HEK293 (cell line): ENCODE results near the gene PRDM5.

Experiments
- CTCF ChIA-PET: fragments of 350-600 bp; formaldehyde crosslinking; extraction: SDS; loops from one replicate; lab custom pipeline; 2021; ENCODE audit warnings: antibody characterized with exemption; lab: Yijun Ruan, JAX
- POLR2A ChIA-PET: fragments of 300-600 bp; formaldehyde crosslinking; extraction: SDS; loops from one replicate; lab custom pipeline; 2020; ENCODE audit warnings: antibody characterized with exemption, inconsistent platforms; lab: Yijun Ruan, JAX
- H3K27ac ChIP-seq: fragments of 200-500 bp; sonication (Bioruptor generic); 2 replicates; pipeline ENCODE4 v1.5.1; 2014; ENCODE audit warnings: low read depth, low read length, control low read depth, inconsistent platforms; ENCODE audit errors: extremely low read depth
- H3K36me3 ChIP-seq, 2 experiments: fragments of 200-500 bp in 1 of 2; sonication (Bioruptor generic) in 1 of 2; 1 replicate in 1 of 2; 2 replicates in 1 of 2; pipeline ENCODE4 v1.5.1; 2014 to 2017; ENCODE audit warnings: inconsistent platforms in 2 of 2, low read length in 2 of 2; ENCODE audit not compliant: control insufficient read depth in 2 of 2, insufficient read depth in 1 of 2
- H3K4me1 ChIP-seq: fragments of 200-500 bp; sonication (Bioruptor generic); 2 replicates; pipeline ENCODE4 v1.5.1; 2014; ENCODE audit warnings: mild to moderate bottlenecking, low read length, inconsistent platforms; ENCODE audit not compliant: control insufficient read depth, insufficient read depth
- H3K4me3 ChIP-seq: 2 replicates; pipeline ENCODE4 v1.5.1; 2011; ENCODE audit warnings: low read depth, mild to moderate bottlenecking, control low read depth, low read length, moderate library complexity
- H3K9me3 ChIP-seq: fragments of 200-500 bp; sonication (Bioruptor generic); 2 replicates; pipeline ENCODE4 v1.5.1; 2014; ENCODE audit warnings: low read depth, low read length, inconsistent platforms; ENCODE audit not compliant: control insufficient read depth, insufficient read depth
- BCL11B ChIP-seq: fragments of 450-650 bp; formaldehyde crosslinking; IDR thresholded peaks from 2 replicates; pipeline ENCODE4 v1.5.1; 2016; ENCODE audit warnings: low read depth, missing biosample characterization, missing genetic modification characterization
- ELK4 ChIP-seq: IDR thresholded peaks from 2 replicates; pipeline ENCODE4 v1.6.1; 2011; ENCODE audit warnings: mild to moderate bottlenecking, low read depth, low read length, borderline replicate concordance
- HOXD13 ChIP-seq: sonication (generic); formaldehyde crosslinking; IDR thresholded peaks from 2 replicates; pipeline ENCODE4 v1.8.0; 2022; ENCODE audit warnings: missing genetic modification reagents, borderline replicate concordance
- MZF1 ChIP-seq: fragments of 450-650 bp; formaldehyde crosslinking; IDR thresholded peaks from 2 replicates; pipeline ENCODE4 v1.5.1; 2017; ENCODE audit warnings: missing biosample characterization, missing genetic modification characterization, borderline replicate concordance
- PRDM6 ChIP-seq: fragments of 450-650 bp; formaldehyde crosslinking; IDR thresholded peaks from 2 replicates; pipeline ENCODE4 v1.5.1; 2017; ENCODE audit warnings: missing biosample characterization, missing genetic modification characterization
- TCF7L2 ChIP-seq: IDR thresholded peaks from 2 replicates; pipeline ENCODE4 v1.6.1; 2011; ENCODE audit warnings: low read depth, mild to moderate bottlenecking, inconsistent platforms, low read length, moderate library complexity, borderline replicate concordance
- ZBTB20 ChIP-seq: fragments of 450-650 bp; formaldehyde crosslinking; IDR thresholded peaks from 2 replicates; pipeline ENCODE4 v1.5.1; 2016; ENCODE audit warnings: missing biosample characterization, missing genetic modification characterization
- ZFP69B ChIP-seq: fragments of 450-650 bp; formaldehyde crosslinking; IDR thresholded peaks from 2 replicates; pipeline ENCODE4 v1.5.1; 2016; ENCODE audit warnings: missing biosample characterization, missing genetic modification characterization
- ZNF140 ChIP-seq: fragments of 450-650 bp; formaldehyde crosslinking; IDR thresholded peaks from 2 replicates; pipeline ENCODE4 v1.5.1; 2016; ENCODE audit warnings: missing biosample characterization, missing genetic modification characterization
- ZNF211 ChIP-seq: fragments of 450-650 bp; formaldehyde crosslinking; IDR thresholded peaks from 2 replicates; pipeline ENCODE4 v1.5.1; 2016; ENCODE audit warnings: low read depth, missing biosample characterization, missing genetic modification characterization
- ZNF223 ChIP-seq: fragments of 450-650 bp; formaldehyde crosslinking; IDR thresholded peaks from 2 replicates; pipeline ENCODE4 v1.5.1; 2016; ENCODE audit warnings: missing biosample characterization, missing genetic modification characterization
- ZNF24 ChIP-seq: fragments of 450-650 bp; formaldehyde crosslinking; IDR thresholded peaks from 2 replicates; pipeline ENCODE4 v1.5.1; 2016; ENCODE audit warnings: missing biosample characterization, missing genetic modification characterization
- ZNF274 ChIP-seq, 2 experiments: fragments of 200-500 bp in 1 of 2; fragments of 450-650 bp in 1 of 2; sonication (Bioruptor generic) in 1 of 2; formaldehyde crosslinking in 1 of 2; IDR thresholded peaks; 2 replicates each; pipeline versions ENCODE4 v1.5.1 to v1.6.1; 2014 to 2016; ENCODE audit warnings: borderline replicate concordance in 1 of 2, inconsistent platforms in 1 of 2, low read length in 1 of 2, missing biosample characterization in 1 of 2, missing genetic modification characterization in 1 of 2
- ZNF404 ChIP-seq: fragments of 450-650 bp; formaldehyde crosslinking; IDR thresholded peaks from 2 replicates; pipeline ENCODE4 v1.5.1; 2017; ENCODE audit warnings: missing biosample characterization, missing genetic modification characterization
- ZNF513 ChIP-seq: fragments of 450-650 bp; IDR thresholded peaks from 2 replicates; pipeline ENCODE4 v1.5.1; 2018; ENCODE audit warnings: missing biosample characterization, missing genetic modification characterization
- ZNF544 ChIP-seq: fragments of 450-650 bp; formaldehyde crosslinking; IDR thresholded peaks from 2 replicates; pipeline ENCODE4 v1.5.0; 2017; ENCODE audit warnings: missing biosample characterization, missing genetic modification characterization
- ZNF654 ChIP-seq: fragments of 450-650 bp; formaldehyde crosslinking; IDR thresholded peaks from 2 replicates; pipeline ENCODE4 v1.5.1; 2016; ENCODE audit warnings: low read depth, missing biosample characterization, missing genetic modification characterization
- ZNF701 ChIP-seq: fragments of 450-650 bp; formaldehyde crosslinking; IDR thresholded peaks from 2 replicates; pipeline ENCODE4 v1.5.1; 2016; ENCODE audit warnings: missing biosample characterization, missing genetic modification characterization
- TF ChIP-seq, protein P1 (sequence below): fragments of 450-650 bp; formaldehyde crosslinking; conservative IDR thresholded peaks from 2 replicates; pipeline ENCODE4 v1.5.1; 2016; ENCODE audit warnings: low read depth, missing biosample characterization, missing genetic modification characterization
- TF ChIP-seq, protein P2 (sequence below): fragments of 450-650 bp; formaldehyde crosslinking; IDR thresholded peaks from 2 replicates; pipeline ENCODE4 v1.5.1; 2017; ENCODE audit warnings: missing biosample characterization, missing genetic modification characterization

Gene PRDM5

DNA sequence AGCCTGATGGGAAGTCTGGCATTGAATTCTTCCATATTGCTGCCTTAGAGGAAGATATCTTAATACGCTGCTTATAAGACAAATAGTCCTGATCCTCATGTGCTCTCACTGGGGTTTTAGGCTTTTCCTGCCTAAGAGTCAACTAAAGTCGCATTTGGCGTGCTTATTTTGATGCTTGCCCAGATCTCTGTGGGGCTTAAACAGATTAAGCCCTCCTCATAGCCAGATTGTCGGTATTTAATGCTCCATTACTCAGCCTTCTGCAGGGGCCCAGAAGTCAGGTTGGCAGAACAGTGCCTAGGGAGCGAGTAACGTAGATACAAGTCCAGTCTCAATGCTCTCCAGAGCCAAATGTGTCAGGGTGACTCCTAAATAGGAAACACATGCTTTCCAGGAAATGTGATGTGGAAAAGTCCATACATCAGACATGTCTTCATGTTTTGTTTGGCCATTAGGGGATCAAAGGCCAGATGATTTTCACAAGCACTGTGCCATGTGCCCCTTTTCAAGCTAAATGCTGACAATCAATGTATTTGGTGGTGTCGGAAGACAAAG lies 262.8 kb downstream of the PRDM5 start (continued):
- TF ChIP-seq ZFP69B (no peak), ZNF544 (no peak), HOXD13 (CRISPR knock-in tag) (no peak), ZNF274 (IDR thresholded peaks at IDR 0.05; ENCODE audit: low read length) (no peak), ZNF274 (tag by site-specific recombination; IDR thresholded peaks at IDR 0.05; ENCODE audit: borderline replicate concordance) (no peak), ZNF654 (no peak), ZNF404 (tag by site-specific recombination) (no peak), ZNF223 (tag by site-specific recombination) (no peak), MZF1 (tag by site-specific recombination) (no peak)
- TF ChIP-seq, protein P1, sequence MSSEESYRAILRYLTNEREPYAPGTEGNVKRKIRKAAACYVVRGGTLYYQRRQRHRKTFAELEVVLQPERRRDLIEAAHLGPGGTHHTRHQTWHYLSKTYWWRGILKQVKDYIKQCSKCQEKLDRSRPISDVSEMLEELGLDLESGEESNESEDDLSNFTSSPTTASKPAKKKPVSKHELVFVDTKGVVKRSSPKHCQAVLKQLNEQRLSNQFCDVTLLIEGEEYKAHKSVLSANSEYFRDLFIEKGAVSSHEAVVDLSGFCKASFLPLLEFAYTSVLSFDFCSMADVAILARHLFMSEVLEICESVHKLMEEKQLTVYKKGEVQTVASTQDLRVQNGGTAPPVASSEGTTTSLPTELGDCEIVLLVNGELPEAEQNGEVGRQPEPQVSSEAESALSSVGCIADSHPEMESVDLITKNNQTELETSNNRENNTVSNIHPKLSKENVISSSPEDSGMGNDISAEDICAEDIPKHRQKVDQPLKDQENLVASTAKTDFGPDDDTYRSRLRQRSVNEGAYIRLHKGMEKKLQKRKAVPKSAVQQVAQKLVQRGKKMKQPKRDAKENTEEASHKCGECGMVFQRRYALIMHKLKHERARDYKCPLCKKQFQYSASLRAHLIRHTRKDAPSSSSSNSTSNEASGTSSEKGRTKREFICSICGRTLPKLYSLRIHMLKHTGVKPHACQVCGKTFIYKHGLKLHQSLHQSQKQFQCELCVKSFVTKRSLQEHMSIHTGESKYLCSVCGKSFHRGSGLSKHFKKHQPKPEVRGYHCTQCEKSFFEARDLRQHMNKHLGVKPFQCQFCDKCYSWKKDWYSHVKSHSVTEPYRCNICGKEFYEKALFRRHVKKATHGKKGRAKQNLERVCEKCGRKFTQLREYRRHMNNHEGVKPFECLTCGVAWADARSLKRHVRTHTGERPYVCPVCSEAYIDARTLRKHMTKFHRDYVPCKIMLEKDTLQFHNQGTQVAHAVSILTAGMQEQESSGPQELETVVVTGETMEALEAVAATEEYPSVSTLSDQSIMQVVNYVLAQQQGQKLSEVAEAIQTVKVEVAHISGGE (tag by site-specific recombination): no peak

- TF ChIP-seq ZNF211 (tag by site-specific recombination) (no peak), ELK4 (no peak), ZNF701 (tag by site-specific recombination) (no peak)
- TF ChIP-seq, protein P2, sequence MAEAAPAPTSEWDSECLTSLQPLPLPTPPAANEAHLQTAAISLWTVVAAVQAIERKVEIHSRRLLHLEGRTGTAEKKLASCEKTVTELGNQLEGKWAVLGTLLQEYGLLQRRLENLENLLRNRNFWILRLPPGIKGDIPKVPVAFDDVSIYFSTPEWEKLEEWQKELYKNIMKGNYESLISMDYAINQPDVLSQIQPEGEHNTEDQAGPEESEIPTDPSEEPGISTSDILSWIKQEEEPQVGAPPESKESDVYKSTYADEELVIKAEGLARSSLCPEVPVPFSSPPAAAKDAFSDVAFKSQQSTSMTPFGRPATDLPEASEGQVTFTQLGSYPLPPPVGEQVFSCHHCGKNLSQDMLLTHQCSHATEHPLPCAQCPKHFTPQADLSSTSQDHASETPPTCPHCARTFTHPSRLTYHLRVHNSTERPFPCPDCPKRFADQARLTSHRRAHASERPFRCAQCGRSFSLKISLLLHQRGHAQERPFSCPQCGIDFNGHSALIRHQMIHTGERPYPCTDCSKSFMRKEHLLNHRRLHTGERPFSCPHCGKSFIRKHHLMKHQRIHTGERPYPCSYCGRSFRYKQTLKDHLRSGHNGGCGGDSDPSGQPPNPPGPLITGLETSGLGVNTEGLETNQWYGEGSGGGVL (tag by site-specific recombination): no peak
- ChIA-PET CTCF (no interaction called here), POLR2A (no interaction called here)
- no peak overlapping the region for H3K27ac ChIP-seq
- H3K4me3 ChIP-seq: no peak overlapping the region
- no peaks in the 10 kb centered on the region for H3K4me1 ChIP-seq
- H3K9me3 ChIP-seq: no peaks in the 10 kb centered on the region
- H3K36me3 ChIP-seq: no peaks in the 10 kb centered on the region
Measured at GRCh38 chr4:120658772-120659171, 263.8 kb downstream of the PRDM5 start.

DNA sequence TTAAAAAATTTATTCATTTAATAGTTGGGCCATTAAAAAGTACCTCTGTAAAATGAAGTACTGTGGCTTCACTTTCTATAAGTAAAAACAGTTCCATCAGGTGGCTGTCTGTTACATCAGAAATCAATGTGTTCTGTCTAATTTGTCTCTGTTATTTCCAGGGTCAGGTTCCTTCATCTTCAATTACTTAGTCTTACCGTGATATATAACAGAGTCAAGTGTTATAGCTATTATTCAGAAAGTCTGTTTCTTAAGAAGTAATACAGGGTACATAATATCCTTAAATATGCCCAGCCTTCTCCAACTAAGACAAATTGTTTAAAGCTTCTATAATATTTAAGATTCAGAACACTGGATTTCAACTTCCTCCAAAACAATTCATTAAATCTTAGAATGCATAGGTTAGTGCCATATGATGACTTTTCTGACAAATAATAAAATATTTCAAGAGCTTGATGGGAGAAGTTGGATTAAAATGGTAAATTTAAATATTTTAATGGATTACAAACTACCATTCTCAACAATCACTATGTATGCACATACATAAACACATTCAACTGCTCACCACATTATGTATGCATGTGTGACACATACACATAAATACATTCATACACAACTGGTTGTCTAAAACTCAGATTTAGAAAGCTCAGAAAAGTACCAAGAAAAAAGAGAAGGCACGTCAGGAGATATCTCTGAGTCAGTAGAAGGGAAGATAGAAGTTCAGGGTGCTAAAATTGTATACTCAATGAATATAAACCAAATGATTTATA lies 268.5 kb downstream of the PRDM5 start:
- Histone ChIP-seq H3K27ac (no peak overlapping the region), H3K9me3 (no peaks in the 10 kb centered on the region), H3K36me3 (no peaks in the 10 kb centered on the region), H3K4me1 (no peaks in the 10 kb centered on the region), H3K4me3 (no peak overlapping the region)
- CTCF ChIA-PET: no interaction called here
- POLR2A ChIA-PET: no interaction called here
- TF ChIP-seq TCF7L2 (no peak), BCL11B (no peak), PRDM6 (tag by site-specific recombination) (no peak), ZNF24 (tag by site-specific recombination) (no peak), ZBTB20 (no peak), ZNF140 (tag by site-specific recombination) (no peak), ZNF513 (no peak)
